ENCODE data around the gene CMTM3.

CMTM3 gene

GRCh38 chr16:66572356-66572755 lies 32.1 kb upstream of the CMTM3 start:
- ChIA-PET POLR2A (no interaction called here), CTCF (interaction anchor here (0.9 to 5.4 kb wide), 7 partner anchors 10 to 61 kb away, joined by 3 to 22 read pairs (median 4); no protein-coding TSS in a partner anchor)
- no peak for DNase-seq (ENCODE audit: extremely low spot score)
- TF ChIP-seq CTCF (IDR thresholded peaks at IDR 0.05; ENCODE audit: control extremely low read depth, extremely low read depth, low read depth, missing control alignments) = no peak

DNA sequence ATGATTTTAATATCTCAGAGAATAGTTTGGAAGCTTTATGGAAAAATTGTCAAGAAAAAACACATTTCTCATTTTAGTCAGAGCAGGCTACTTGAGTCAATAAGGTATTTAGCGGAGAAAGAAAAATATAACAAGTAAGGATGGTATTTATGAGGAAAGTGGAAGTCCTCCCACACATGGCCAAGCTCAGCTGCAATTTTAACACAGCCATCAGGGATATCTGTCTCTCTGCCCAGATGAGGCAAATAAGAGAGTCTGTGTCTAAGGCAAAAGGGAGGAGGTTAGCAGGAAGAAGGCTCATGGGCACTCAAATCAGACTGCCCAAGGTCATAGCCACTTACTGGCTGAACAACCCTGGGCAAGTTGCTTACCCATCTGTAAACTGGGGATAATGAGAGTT lies 30.4 kb upstream of the CMTM3 start:
- POLR2A ChIA-PET = no interaction called here
- DNase-seq (ENCODE audit: extremely low spot score) = no peak
- no peak for TF ChIP-seq CTCF (IDR thresholded peaks at IDR 0.05; ENCODE audit: control extremely low read depth, extremely low read depth, low read depth, missing control alignments)
- CTCF ChIA-PET = interaction anchor here (1.0 to 5.4 kb wide), 7 partner anchors 11 to 167 kb away, joined by 3 to 22 read pairs (median 4); partner anchors contain the start of gene CKLF

DNA sequence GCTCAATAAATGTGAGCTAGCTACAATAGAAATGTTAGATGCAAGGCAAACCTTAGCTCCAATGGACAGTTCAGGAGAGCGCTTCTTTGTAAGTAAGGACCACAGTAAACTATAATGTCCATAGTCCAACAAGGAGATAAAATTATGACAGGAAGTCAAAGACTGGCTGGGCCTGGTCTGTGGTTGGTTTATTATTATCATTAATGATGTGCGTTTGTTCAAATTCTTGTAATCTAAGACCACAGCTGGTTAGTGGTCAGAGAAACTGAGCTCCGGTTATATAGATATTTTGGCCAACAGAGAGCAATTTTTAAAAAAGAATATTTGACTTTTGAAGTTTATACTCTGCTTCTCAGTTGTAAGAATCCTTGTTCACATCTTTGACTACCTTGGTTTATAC lies 30.0 kb upstream of the CMTM3 start:
- ChIA-PET POLR2A (no interaction called here), CTCF (interaction anchor here (1.0 to 5.4 kb wide), 8 partner anchors 12 to 168 kb away, joined by 3 to 22 read pairs (median 6); partner anchors contain the start of gene CKLF)
- no peak for DNase-seq (ENCODE audit: extremely low spot score)
- no peak for TF ChIP-seq CTCF (IDR thresholded peaks at IDR 0.05; ENCODE audit: control extremely low read depth, extremely low read depth, low read depth, missing control alignments)

GRCh38 chr16:66575060-66575459 lies 29.4 kb upstream of the CMTM3 start:
- CTCF ChIA-PET = interaction anchor here (0.9 to 5.4 kb wide), 9 partner anchors 12 to 168 kb away, joined by 3 to 22 read pairs (median 4); partner anchors contain the start of gene CKLF
- POLR2A ChIA-PET = no interaction called here

DNA sequence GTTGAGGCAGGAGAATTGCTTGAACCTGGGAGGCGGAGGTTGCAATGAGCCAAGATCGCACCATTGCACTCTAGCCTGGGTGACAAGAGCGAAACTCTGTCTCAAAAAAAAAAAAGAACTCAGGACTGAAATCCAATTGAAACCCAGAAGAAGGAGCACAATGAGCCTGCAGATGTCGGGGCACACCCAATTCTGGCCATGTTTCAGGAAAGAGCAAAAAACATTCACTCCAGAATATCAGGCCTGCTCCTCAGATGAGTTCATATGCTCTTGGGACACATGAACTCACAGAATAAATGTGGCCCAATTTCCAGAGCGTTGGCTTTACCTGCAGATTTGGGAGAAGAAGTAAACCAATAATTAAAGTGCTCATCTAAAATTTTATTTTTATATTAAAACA lies 28.2 kb upstream of the CMTM3 start:
- POLR2A ChIA-PET = no interaction called here
- no peak for TF ChIP-seq CTCF (IDR thresholded peaks at IDR 0.05; ENCODE audit: control extremely low read depth, extremely low read depth, low read depth, missing control alignments)
- CTCF ChIA-PET = interaction anchor here (1.4 to 5.4 kb wide), 5 partner anchors 13 to 170 kb away, joined by 3 to 22 read pairs (median 9); no protein-coding TSS in a partner anchor
- DNase-seq (ENCODE audit: extremely low spot score) = no peak

More at GRCh38 chr16:66575060-66575459, 29.4 kb upstream of the CMTM3 start:
- no peak for TF ChIP-seq CTCF (IDR thresholded peaks at IDR 0.05; ENCODE audit: control extremely low read depth, extremely low read depth, low read depth, missing control alignments)
- no peak for DNase-seq (ENCODE audit: extremely low spot score)

DNA sequence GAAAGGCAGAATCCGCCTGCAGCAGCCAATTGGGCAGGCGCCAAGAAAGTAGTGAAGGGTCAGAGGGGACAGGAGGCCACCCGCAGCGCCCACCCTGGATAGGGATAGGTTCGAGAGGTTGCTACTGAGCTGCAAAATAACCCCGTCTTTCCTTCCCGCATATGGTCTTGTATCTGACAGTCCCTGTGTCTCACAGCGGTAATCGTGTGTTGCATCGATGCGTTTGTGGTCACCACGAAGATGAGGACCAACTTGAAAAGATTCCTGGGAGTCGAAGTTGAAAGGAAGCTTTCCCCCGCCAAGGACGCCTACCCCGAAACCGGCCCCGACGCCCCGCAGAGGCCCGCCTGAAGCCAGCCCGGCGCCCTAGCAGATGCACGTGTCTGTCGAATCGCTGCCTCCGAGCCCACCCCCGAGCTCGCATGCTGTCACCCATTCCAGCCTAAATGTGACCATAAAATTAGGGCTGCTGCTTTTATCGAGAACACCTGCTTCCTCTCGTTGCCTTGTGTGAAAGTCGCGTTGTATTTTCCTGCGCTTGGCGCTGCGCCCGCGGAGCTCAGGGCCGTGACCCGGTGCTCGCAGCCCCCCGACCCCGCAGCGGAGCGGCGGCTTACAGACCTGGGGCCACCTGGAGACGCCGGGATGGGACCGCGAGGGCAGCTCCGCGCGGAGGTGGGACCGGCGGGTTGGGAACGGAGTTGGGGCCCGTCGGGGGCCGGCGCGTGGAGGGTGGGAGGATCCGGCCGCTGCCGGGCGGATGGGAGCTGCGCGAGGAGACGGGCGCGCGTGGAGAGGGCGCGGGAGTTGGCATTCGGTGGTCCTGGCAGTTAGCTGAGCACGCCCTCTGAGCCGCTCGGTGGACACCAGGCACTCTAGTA lies 25.6 kb upstream of the CMTM3 start, which contains the start of gene CMTM2:
TSS of gene CMTM2 (plus strand) at position 813 of the 881 bp plus-strand sequence. CDS start 145 bp downstream, outside the sequence.
- POLR2A ChIA-PET = interaction anchor here (0.6 kb wide), 1 partner anchor 94 kb away, joined by 8 read pairs; no protein-coding TSS in a partner anchor
- DNase-seq (ENCODE audit: extremely low spot score) = no peak
- CTCF ChIA-PET = interaction anchor here (1.1 to 4.1 kb wide), 8 partner anchors 9 to 173 kb away, joined by 3 to 16 read pairs (median 7); no protein-coding TSS in a partner anchor
- TF ChIP-seq CTCF (IDR thresholded peaks at IDR 0.05; ENCODE audit: control extremely low read depth, extremely low read depth, low read depth, missing control alignments) = no peak

Measured in GM10248 (cell line).